Measurements from ENCODE around the gene BEX1.
"Not testable (repeated sequence)": the region's sequence is repeated elsewhere in the genome, so short reads cannot be mapped to it uniquely, and the experiment has no call there.

GRCh38 chrX:103103866-103104265 lies 39.9 kb upstream of the BEX1 start:
- TF ChIP-seq CTCF (conservative IDR thresholded peaks at IDR 0.05); EZH2 (IDR thresholded peaks at IDR 0.05; ENCODE audit: low read depth): not testable (repeated sequence)

All from PC-9 (cell line).